NCI-H446 treated with DMSO at 0.1 percent for 48 hours (cell line): ENCODE measurements around the gene ALDH18A1.

Experiments used
- DNase-seq: peaks from one replicate; lab custom pipeline; 2025; lab: John Stamatoyannopoulos, UW

ALDH18A1 gene

GRCh38 chr10:95556994-95557767 is 99.3 kb downstream of the ALDH18A1 start:
- no peak for DNase-seq
